ENCODE results near the gene ERBB2. TPM values are rescaled to one million over a fixed set of nuclear protein-coding genes. Genes with fewer than 3 reads are reported as not detected.

ERBB2 gene
- total and polyA plus RNA-seq, 2 of the 13 experiments (the other 11 are each of a cell fraction or from before 2014, with no cell fraction given) = 57.7 to 64.1 TPM

DNA sequence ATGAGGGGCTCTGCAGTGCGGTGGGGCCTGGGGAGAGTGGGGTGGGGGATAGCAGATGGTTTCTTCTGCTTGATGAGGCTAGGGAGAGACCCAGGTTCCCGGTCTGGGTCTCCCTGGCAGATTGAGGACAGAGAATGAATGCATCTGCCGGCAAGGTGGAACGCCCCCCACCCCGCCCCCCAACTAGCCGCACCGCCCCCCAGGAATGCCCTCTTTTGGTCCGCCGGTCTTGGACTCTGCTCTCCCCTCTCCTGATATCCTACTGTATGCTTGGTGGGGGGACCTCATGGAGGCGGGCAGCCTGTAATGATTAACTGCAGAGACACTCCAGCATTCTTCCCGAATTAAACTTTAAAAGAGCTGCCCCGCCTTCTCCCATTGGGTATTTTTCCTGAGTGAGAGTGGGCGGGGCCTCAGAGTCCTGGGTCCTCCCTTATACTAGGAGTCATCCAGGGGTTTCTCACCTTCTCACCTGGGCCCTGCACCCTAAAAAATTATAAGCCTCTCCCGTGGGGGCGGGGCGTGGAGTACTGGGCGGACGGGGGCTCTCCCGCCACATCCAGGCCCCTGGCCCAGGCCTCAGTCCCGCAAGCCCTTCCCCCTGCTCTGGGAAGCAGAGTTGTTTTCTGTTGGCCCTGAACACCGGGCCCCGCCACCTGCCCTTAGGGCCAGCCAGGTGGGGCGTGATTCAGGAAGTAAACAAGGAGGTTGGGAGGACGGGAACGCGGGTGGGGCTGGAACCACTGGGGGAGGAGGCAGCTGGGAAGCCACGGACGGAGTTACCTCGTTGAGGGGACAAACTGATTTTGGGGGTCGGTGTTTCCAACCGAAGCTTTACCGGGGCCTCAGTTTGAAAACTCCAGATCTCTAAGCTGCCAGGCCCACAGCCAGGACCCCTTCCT is 39.4 kb downstream of the ERBB2 start (continued):
- TF ChIP-seq PCBP2 (optimal IDR thresholded peaks at IDR 0.05; ENCODE audit: low read depth, low read length, poor library complexity, severe bottlenecking) (no peak), NCOA5 (CRISPR knock-in tag; IDR thresholded peaks at IDR 0.05) (no peak), MAFF (IDR thresholded peaks at IDR 0.05; ENCODE audit: low read depth, low read length) (no peak), ZNF773 (CRISPR knock-in tag; IDR thresholded peaks at IDR 0.05; ENCODE audit: borderline replicate concordance) (0 out of 2 replicates have a peak, but pooled peaks have one; percentile 34), JDP2 (CRISPR knock-in tag; IDR thresholded peaks at IDR 0.05; ENCODE audit: borderline replicate concordance) (no peak), KMT2A (CRISPR knock-in tag; IDR thresholded peaks at IDR 0.05) (0 out of 2 replicates have a peak, but pooled peaks have one; percentile 14), ZNF761 (CRISPR knock-in tag; conservative IDR thresholded peaks at IDR 0.05) (no peak), SETDB1 (CRISPR knock-in tag; IDR thresholded peaks at IDR 0.05; ENCODE audit: borderline replicate concordance) (no peak), THAP9 (CRISPR knock-in tag; IDR thresholded peaks at IDR 0.05; ENCODE audit: borderline replicate concordance) (peak; percentile 55; the same call in 1 of the 2 replicates), TOE1 (CRISPR knock-in tag; IDR thresholded peaks at IDR 0.05) (0 out of 2 replicates have a peak, but pooled peaks have one; percentile 53), ZNF609 (CRISPR knock-in tag; IDR thresholded peaks at IDR 0.05; ENCODE audit: borderline replicate concordance) (peak; percentile 73; the same call in 1 of the 2 replicates), DDIT3 (CRISPR knock-in tag; IDR thresholded peaks at IDR 0.05) (no peak)
- TF ChIP-seq, protein P1, sequence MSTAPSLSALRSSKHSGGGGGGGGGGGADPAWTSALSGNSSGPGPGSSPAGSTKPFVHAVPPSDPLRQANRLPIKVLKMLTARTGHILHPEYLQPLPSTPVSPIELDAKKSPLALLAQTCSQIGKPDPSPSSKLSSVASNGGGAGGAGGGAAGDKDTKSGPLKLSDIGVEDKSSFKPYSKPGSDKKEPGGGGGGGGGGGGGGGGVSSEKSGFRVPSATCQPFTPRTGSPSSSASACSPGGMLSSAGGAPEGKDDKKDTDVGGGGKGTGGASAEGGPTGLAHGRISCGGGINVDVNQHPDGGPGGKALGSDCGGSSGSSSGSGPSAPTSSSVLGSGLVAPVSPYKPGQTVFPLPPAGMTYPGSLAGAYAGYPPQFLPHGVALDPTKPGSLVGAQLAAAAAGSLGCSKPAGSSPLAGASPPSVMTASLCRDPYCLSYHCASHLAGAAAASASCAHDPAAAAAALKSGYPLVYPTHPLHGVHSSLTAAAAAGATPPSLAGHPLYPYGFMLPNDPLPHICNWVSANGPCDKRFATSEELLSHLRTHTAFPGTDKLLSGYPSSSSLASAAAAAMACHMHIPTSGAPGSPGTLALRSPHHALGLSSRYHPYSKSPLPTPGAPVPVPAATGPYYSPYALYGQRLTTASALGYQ (CRISPR knock-in tag; IDR thresholded peaks at IDR 0.05) = peak; percentile 63
- TF ChIP-seq, protein P2, sequence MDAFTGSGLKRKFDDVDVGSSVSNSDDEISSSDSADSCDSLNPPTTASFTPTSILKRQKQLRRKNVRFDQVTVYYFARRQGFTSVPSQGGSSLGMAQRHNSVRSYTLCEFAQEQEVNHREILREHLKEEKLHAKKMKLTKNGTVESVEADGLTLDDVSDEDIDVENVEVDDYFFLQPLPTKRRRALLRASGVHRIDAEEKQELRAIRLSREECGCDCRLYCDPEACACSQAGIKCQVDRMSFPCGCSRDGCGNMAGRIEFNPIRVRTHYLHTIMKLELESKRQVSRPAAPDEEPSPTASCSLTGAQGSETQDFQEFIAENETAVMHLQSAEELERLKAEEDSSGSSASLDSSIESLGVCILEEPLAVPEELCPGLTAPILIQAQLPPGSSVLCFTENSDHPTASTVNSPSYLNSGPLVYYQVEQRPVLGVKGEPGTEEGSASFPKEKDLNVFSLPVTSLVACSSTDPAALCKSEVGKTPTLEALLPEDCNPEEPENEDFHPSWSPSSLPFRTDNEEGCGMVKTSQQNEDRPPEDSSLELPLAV (CRISPR knock-in tag; conservative IDR thresholded peaks at IDR 0.05; ENCODE audit: low read depth) = 0 out of 2 replicates have a peak, but pooled peaks have one; percentile 41
